OCI-LY7 (cell line): Measurements from ENCODE around the gene FAM120B.

Experiments used
- EZH2phosphoT487 ChIP-seq: fragments of 200-600 bp; sonication (generic); IDR thresholded peaks from 2 replicates; pipeline ENCODE4 v1.6.1; 2018; ENCODE audit warnings: low read depth, borderline replicate concordance, mild to moderate bottlenecking, mixed run types, antibody characterized with exemption, low read length, moderate library complexity, mixed read lengths
- TF ChIP-seq, protein P1 (sequence below): fragments of 200-600 bp; sonication (generic); conservative IDR thresholded peaks from 2 replicates; pipeline ENCODE4 v1.5.1; 2014; ENCODE audit warnings: mild to moderate bottlenecking, antibody characterized with exemption, low read length, moderate library complexity, mixed read lengths

DNA sequence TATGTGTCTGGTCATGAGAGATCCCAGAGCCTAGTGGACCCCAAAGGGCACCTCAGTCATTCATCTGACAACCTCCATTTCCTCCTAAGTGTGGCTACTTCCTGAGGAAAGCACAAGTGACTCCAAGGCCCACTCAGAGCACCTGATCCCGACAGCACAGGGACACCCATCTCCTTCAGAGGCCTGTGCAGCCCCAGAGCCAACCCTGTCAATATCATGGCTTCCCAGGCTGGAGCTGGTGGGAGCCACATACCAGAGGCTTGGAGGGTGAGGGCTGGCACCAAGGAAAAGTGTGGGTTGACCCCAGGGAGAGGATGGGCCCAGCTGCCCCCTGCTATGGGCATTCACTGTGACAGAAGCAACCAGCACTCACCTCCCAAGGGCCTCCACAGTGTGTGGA lies 129.2 kb downstream of the FAM120B start:
- TF ChIP-seq, protein P1, sequence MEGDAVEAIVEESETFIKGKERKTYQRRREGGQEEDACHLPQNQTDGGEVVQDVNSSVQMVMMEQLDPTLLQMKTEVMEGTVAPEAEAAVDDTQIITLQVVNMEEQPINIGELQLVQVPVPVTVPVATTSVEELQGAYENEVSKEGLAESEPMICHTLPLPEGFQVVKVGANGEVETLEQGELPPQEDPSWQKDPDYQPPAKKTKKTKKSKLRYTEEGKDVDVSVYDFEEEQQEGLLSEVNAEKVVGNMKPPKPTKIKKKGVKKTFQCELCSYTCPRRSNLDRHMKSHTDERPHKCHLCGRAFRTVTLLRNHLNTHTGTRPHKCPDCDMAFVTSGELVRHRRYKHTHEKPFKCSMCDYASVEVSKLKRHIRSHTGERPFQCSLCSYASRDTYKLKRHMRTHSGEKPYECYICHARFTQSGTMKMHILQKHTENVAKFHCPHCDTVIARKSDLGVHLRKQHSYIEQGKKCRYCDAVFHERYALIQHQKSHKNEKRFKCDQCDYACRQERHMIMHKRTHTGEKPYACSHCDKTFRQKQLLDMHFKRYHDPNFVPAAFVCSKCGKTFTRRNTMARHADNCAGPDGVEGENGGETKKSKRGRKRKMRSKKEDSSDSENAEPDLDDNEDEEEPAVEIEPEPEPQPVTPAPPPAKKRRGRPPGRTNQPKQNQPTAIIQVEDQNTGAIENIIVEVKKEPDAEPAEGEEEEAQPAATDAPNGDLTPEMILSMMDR, result no peak
- no peak for TF ChIP-seq EZH2phosphoT487
